Endodermal cell (in vitro differentiated cells): Measurements from ENCODE around the gene MMAB. TPM values are rescaled to one million over a fixed set of nuclear protein-coding genes. Genes with fewer than 3 reads are reported as not detected.

Experiments
- DNase-seq: peaks from one replicate; pipeline ENCODE4 v3.0.0-alpha.2; 2017
- H3K27ac ChIP-seq: 2 replicates; pipeline ENCODE4 v1.5.1; 2013; ENCODE audit warnings: mild to moderate bottlenecking, low read depth, low read length, moderate library complexity
- H3K27me3 ChIP-seq: 2 replicates; pipeline ENCODE4 v1.6.1; 2013; ENCODE audit warnings: mild to moderate bottlenecking, low read length, moderate library complexity; ENCODE audit not compliant: insufficient read depth, control insufficient read depth, poor library complexity, severe bottlenecking
- H3K36me3 ChIP-seq: 2 replicates; pipeline ENCODE4 v1.7.0; 2013; ENCODE audit warnings: mild to moderate bottlenecking, low read length, moderate library complexity; ENCODE audit not compliant: control insufficient read depth, insufficient read depth
- H3K4me1 ChIP-seq: one replicate; pipeline ENCODE4 v1.7.0; 2013; ENCODE audit warnings: low read length; ENCODE audit not compliant: control insufficient read depth, insufficient read depth
- H3K4me3 ChIP-seq: 2 replicates; pipeline ENCODE4 v1.5.1; 2013; ENCODE audit warnings: mild to moderate bottlenecking, low read length, moderate library complexity
- H3K9ac ChIP-seq: 2 replicates; pipeline ENCODE4 v1.6.1; 2013; ENCODE audit warnings: mild to moderate bottlenecking, low read length, moderate library complexity; ENCODE audit not compliant: poor library complexity, severe bottlenecking; ENCODE audit errors: extremely low read depth
- H3K9me3 ChIP-seq: 2 replicates; pipeline ENCODE4 v1.6.1; 2013; ENCODE audit warnings: mild to moderate bottlenecking, low read length, moderate library complexity; ENCODE audit not compliant: control insufficient read depth
- H3K27ac Mint-ChIP-seq: 2 replicates; pipeline ENCODE4 v1.8.0; 2020; ENCODE audit warnings: mixed read lengths
- H3K27me3 Mint-ChIP-seq: 2 replicates; pipeline ENCODE4 v1.8.0; 2021; ENCODE audit warnings: mild to moderate bottlenecking, mixed read lengths; ENCODE audit not compliant: insufficient read depth
- H3K36me3 Mint-ChIP-seq: 2 replicates; pipeline ENCODE4 v1.8.0; 2020; ENCODE audit warnings: low read depth, mixed read lengths
- H3K4me1 Mint-ChIP-seq: 2 replicates; pipeline ENCODE4 v1.8.0; 2020; ENCODE audit warnings: mixed read lengths
- H3K4me3 Mint-ChIP-seq: 2 replicates; pipeline ENCODE4 v1.8.0; 2020; ENCODE audit warnings: mild to moderate bottlenecking, moderate library complexity, mixed read lengths
- H3K9me3 Mint-ChIP-seq: 2 replicates; pipeline ENCODE4 v1.8.0; 2020; ENCODE audit warnings: mild to moderate bottlenecking, mixed read lengths
- WGBS, 2 experiments: methylation state at CpG; one replicate each; pipeline versions ENCODE4 v1.1.5 to v1.1.7; 2013; ENCODE audit warnings: missing lambda C conversion rate in 2 of 2, mixed read lengths in 1 of 2; ENCODE audit not compliant: insufficient coverage in 1 of 2, insufficient read length in 1 of 2; 5-methylcytosine and 5-hydroxymethylcytosine counted together
- total RNA-seq, 2 donors: library from RNA; stranded (reverse); fragmentation: NEBNext Ultra II Directional in 1 of 2; extraction: Animal tissue kit (Norgen Biotek cat#: 25700) in 1 of 2; gene quantifications; 2 replicates in 1 of 2; 3 replicates in 1 of 2; pipeline ENCODE4 v1.2.1, GENCODE V29; 2021
- TF ChIP-seq, protein P1 (sequence below): fragments of 200-600 bp; sonication (generic); conservative IDR thresholded peaks from 2 replicates; pipeline ENCODE4 v1.5.0; 2021; ENCODE audit warnings: antibody characterized with exemption, mild to moderate bottlenecking

MMAB gene
- total RNA-seq, 2 donors from 2014 or later = 24.9 to 28.2 TPM

DNA sequence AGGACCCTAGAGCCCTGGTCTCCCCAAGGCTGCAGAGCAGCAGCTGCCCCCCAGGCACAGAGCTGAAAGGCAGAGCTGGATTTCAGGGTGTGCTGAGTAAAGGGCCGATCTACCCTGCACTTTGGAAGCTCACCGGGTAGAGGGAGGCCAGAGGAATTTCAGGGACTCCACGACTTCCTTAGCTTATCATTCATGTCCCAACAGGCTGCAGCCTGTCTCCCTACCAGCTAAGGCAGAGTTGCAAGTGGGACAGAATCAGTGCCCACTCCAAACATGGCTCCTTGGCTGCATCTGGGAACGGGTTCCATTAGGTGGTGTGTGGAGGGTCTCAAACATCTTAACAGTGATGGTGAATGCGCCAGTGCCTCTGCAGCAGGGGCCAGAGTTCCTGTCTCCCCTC is 27.5 kb downstream of the MMAB start:
- Mint-ChIP-seq H3K27me3 (peaks cover 5% of the 10 kb centered on the region), H3K4me3 (no peak overlapping the region), H3K27ac (no peak overlapping the region), H3K4me1 (no peaks in the 10 kb centered on the region), H3K9me3 (no peaks in the 10 kb centered on the region), H3K36me3 (no peaks in the 10 kb centered on the region)
- H3K4me3 ChIP-seq = no peak overlapping the region
- H3K9me3 ChIP-seq = no peaks in the 10 kb centered on the region
- no peaks in the 10 kb centered on the region for H3K36me3 ChIP-seq
- H3K27me3 ChIP-seq = no peaks in the 10 kb centered on the region
- no peak overlapping the region for H3K27ac ChIP-seq
- DNase-seq = no peak
- 78 to 84% methylated on average over 4 to 5 of the region's 5 CpGs for WGBS, 2 experiments
- no peaks in the 10 kb centered on the region for H3K4me1 ChIP-seq
- TF ChIP-seq, protein P1, sequence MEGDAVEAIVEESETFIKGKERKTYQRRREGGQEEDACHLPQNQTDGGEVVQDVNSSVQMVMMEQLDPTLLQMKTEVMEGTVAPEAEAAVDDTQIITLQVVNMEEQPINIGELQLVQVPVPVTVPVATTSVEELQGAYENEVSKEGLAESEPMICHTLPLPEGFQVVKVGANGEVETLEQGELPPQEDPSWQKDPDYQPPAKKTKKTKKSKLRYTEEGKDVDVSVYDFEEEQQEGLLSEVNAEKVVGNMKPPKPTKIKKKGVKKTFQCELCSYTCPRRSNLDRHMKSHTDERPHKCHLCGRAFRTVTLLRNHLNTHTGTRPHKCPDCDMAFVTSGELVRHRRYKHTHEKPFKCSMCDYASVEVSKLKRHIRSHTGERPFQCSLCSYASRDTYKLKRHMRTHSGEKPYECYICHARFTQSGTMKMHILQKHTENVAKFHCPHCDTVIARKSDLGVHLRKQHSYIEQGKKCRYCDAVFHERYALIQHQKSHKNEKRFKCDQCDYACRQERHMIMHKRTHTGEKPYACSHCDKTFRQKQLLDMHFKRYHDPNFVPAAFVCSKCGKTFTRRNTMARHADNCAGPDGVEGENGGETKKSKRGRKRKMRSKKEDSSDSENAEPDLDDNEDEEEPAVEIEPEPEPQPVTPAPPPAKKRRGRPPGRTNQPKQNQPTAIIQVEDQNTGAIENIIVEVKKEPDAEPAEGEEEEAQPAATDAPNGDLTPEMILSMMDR = no peak
- H3K9ac ChIP-seq = no peak overlapping the region

DNA sequence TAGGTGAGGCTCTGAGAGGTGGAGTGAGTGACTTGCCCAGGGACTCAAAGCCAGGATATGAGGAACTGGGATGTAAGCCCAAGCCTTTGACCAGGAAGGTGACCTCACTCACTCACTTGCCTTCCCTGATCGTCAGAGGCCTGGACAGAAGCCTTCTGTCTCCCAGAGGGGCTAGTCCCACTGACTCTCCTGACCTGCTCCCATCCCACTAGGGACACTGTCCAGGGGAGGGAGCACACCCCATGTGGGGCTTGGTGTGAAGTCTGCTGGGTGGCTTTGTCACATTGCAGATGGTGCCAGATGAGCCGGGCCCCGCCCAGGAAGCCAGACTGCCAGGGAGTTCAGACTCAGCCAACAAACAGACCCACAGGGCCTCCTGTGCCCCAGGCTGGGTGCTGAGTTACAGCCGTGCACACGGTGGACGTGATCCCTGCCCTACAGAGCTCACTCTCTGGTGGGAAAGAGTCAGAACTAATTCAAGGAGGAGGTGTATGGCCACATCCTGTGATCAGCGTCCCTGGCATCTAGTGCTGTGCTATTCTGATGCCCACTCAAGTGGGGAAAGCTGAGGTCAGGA is 28.3 kb downstream of the MMAB start:
- no peaks in the 10 kb centered on the region for H3K36me3 ChIP-seq
- Mint-ChIP-seq H3K27ac (peak overlapping the region; percentile 21), H3K36me3 (no peaks in the 10 kb centered on the region), H3K27me3 (peaks cover 5% of the 10 kb centered on the region), H3K4me3 (no peak overlapping the region), H3K4me1 (no peaks in the 10 kb centered on the region), H3K9me3 (no peaks in the 10 kb centered on the region)
- no peak overlapping the region for H3K4me3 ChIP-seq
- H3K9ac ChIP-seq = no peak overlapping the region
- TF ChIP-seq, protein P1 = no peak
- H3K27me3 ChIP-seq = no peaks in the 10 kb centered on the region
- no peaks in the 10 kb centered on the region for H3K9me3 ChIP-seq
- H3K27ac ChIP-seq = no peak overlapping the region
- WGBS, 2 experiments = 90 to 91% methylated on average over 7 of the region's 7 CpGs
- no peak for DNase-seq
- no peaks in the 10 kb centered on the region for H3K4me1 ChIP-seq

DNA sequence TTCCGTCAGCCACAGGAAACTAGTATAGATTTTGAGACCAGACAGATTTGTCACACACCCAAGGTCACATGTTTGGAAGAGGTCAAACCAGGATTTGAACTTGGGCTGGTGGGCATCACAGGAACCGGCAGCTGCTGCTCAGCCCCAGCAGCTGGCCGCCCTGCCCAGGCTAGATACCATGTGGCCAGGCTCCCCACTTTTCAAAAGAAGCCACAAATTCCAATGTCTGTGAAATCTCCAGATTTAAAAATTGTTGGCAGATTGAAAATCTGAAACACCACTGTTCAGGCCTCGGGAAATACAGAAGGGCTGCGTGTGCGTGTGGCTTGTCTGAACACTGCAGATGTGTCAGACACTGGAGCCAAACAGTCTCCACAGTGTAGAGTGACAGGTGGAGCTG is 30.4 kb downstream of the MMAB start:
- no peak overlapping the region for H3K27ac Mint-ChIP-seq
- H3K36me3 Mint-ChIP-seq = no peaks in the 10 kb centered on the region
- H3K27me3 Mint-ChIP-seq = no peaks in the 10 kb centered on the region
- TF ChIP-seq, protein P1 = no peak
- H3K36me3 ChIP-seq = no peaks in the 10 kb centered on the region
- DNase-seq = no peak
- no peak overlapping the region for H3K9ac ChIP-seq
- no peaks in the 10 kb centered on the region for H3K9me3 ChIP-seq
- no peaks in the 10 kb centered on the region for H3K4me1 ChIP-seq
- no peaks in the 10 kb centered on the region for H3K9me3 Mint-ChIP-seq
- no peak overlapping the region for H3K4me3 Mint-ChIP-seq
- no peaks in the 10 kb centered on the region for H3K27me3 ChIP-seq
- H3K27ac ChIP-seq = no peak overlapping the region
- 94 to 96% methylated on average over 6 of the region's 6 CpGs for WGBS, 2 experiments
- H3K4me1 Mint-ChIP-seq = no peaks in the 10 kb centered on the region
- H3K4me3 ChIP-seq = no peak overlapping the region
